A673 (cell line): ENCODE data around the gene TSHZ2.

Source experiments
- CTCF ChIP-seq: fragments of 300-800, 200-600 bp; sonication (generic); conservative IDR thresholded peaks from 2 replicates; pipeline ENCODE4 v1.5.1; 2017; ENCODE audit warnings: low read depth, mild to moderate bottlenecking, antibody characterized with exemption, low read length, moderate library complexity, mixed read lengths
- EZH2 ChIP-seq: fragments of 200-600 bp; sonication (generic); IDR thresholded peaks from 2 replicates; pipeline ENCODE4 v1.6.1; 2017; ENCODE audit warnings: borderline replicate concordance, low read depth, mild to moderate bottlenecking, mixed read lengths, antibody characterized with exemption, low read length; ENCODE audit not compliant: poor library complexity, severe bottlenecking

- TF ChIP-seq CTCF (no peak), EZH2 (no peak)
These were observed 97.0 kb downstream of the TSHZ2 start for GRCh38 chr20:53069132-53069531.
